CMK (cell line): ENCODE data around the gene CELSR2.

Experiments
- DNase-seq: peaks from one replicate; pipeline ENCODE4 v3.0.0-alpha.2; 2010; ENCODE audit warnings: low read depth

CELSR2 gene

DNA sequence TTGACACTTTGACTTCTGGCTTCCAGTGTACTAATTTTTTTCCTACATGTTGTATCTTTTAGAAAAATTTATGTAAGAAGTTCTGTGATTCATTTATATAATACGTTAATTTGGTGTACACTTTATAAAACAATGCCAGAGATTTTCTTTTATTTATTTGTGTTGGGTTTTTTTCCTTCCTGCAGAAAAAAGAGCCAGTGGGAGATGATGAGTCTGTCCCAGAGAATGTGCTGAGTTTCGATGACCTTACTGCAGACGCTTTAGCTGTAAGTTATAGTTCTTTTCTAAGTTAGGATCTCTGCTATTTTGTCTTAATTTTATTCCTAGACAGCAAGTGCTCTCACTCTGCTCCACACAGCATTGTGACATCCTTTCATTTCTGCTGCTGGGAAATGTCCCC is 21.2 kb upstream of the CELSR2 start:
- DNase-seq: no peak

DNA sequence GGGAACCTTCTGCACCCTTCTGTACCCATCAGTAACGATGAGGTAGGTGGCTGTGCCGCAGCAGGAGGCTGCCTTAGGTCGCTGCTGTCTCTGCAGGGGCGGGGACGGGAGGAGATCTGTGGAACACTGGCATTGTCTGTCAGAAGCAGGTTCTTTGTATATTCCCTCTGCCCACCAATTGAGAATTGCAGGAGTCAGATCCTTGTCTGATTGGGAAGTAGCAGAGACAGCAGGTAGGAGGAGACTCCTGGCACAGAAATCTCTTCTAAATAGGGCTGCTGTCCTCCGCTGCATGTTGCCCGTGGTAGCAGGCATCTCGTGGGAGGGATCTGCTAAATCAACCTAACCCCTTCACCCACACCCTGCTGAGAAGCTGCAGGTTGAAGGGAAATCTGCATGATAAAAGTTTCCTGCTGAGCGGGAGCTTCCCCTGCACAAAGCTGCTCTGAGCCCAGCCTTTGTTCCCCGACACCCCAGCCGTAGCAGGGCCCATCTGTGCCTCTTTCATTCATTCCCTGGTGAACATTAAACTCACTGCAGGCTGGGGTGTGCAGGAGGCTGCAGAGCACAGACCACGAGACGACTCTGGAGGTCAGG is 19.7 kb upstream of the CELSR2 start:
- no peak for DNase-seq

DNA sequence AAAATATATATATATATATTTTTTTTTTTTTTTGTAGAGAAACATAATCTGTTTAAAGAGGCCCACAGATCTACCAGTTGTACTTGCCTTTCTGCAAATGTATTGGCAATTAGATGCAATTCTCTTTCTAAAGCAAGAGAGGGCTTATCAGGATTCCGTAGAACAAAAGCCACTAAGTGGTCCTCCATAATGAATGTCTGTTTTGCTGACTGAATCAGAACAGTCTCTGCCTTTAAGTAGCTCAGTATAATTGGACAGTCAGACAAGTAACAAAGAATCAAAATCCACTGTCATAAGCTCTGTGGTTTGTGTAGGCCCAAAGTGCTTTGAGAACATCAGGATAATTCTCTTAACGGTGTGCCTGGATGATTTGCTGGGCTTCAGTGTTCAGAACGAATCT is 18.3 kb upstream of the CELSR2 start:
- DNase-seq: no peak

DNA sequence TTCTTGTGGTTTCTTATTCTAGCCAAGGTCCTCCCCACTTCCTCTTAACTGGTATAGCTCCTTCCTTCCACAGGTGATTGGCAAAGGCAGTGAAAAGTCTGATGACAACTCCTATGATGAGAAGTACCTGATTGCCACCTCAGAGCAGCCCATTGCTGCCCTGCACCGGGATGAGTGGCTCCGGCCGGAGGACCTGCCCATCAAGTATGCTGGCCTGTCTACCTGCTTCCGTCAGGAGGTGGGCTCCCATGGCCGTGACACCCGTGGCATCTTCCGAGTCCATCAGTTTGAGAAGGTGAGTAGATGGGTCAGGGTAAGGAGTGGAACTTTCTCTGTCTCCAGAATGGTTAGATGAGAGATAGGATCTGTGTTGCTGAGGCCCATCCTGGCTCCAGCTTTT is 14.2 kb upstream of the CELSR2 start:
- DNase-seq: no peak

DNA sequence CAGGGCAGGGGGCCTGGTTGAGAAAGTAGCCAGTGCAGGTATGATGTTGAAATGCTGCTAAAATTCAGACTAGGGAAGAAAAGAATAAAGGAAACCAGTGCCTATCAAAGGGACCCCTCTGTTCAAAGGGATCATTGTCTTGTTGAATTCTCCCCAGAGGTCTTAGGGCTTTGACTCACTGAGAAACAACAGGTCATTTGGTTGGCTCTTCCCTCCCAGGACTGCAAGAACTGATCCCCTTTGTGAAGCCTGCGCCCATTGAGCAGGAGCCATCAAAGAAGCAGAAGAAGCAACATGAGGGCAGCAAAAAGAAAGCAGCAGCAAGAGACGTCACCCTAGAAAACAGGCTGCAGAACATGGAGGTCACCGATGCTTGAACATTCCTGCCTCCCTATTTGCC is 11.8 kb upstream of the CELSR2 start:
- DNase-seq: no peak

DNA sequence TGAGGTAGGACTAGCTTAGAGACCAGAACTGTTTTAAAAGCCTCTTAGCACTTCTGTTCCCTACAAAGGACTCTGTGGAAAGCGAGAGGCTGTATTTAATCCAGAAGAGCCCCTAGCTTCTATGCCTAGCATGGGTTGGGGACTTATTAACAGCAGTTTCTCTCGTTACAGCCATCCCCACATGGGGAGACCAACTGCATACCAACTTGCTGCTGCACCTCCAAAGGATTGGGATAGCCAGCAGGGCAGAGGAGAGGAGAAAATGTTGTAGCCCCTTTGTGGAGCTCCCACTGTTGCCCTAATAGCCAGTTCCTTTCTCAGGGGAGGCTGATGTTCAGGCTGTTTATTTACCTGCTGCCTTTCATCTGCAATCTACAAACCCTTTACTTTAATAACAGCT is 11.0 kb upstream of the CELSR2 start:
- DNase-seq: no peak

DNA sequence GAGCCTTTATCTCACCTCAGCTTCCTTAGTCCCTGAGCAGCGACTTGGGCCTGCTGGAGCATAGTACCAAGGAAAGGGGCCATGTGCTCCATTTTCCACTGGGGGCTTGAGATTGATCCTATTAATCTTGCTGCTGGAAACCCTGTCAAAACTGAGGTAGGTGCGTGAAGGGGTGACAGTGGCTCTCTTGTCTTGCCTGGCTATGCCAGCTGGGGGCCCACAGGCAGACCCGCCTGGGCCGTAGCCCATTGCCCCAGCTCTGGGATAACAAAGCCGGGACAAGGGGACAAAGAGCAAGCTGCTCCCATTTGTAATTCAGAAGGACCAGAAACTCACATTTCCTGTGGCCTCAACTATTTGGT is 10.3 kb upstream of the CELSR2 start:
- no peak for DNase-seq

DNA sequence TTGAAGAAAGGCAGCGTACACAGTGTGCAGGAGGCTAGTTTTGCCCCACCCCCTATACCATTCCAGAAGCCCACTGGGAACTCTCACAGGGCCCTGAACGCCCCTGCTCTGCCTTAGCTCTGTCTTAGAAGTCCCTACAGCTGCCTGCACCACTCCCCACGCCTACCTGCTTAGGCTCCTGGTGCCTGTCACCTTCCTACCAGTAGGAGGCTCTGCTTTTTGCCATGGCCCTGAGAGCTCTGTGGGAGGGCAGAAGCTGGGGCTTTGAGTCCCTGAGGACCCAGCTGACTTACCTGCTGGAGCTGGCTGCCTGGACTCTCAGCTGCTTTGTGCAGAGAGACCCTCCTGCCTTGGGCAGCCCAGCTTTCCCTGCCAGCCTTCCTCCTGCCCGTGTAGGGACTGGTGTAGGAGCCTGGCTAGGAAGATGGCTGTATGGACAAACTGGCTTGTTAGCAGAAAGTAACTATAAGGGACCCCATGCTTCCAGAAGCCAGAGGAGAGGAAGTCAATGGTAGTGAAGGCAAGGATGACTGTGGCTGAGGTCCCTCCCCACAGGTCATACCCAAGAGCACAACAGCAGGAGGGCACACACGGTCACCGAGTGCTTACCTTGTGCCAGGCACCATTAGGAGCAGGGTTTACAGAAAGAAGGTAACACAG is 9.8 kb upstream of the CELSR2 start:
- DNase-seq: no peak

DNA sequence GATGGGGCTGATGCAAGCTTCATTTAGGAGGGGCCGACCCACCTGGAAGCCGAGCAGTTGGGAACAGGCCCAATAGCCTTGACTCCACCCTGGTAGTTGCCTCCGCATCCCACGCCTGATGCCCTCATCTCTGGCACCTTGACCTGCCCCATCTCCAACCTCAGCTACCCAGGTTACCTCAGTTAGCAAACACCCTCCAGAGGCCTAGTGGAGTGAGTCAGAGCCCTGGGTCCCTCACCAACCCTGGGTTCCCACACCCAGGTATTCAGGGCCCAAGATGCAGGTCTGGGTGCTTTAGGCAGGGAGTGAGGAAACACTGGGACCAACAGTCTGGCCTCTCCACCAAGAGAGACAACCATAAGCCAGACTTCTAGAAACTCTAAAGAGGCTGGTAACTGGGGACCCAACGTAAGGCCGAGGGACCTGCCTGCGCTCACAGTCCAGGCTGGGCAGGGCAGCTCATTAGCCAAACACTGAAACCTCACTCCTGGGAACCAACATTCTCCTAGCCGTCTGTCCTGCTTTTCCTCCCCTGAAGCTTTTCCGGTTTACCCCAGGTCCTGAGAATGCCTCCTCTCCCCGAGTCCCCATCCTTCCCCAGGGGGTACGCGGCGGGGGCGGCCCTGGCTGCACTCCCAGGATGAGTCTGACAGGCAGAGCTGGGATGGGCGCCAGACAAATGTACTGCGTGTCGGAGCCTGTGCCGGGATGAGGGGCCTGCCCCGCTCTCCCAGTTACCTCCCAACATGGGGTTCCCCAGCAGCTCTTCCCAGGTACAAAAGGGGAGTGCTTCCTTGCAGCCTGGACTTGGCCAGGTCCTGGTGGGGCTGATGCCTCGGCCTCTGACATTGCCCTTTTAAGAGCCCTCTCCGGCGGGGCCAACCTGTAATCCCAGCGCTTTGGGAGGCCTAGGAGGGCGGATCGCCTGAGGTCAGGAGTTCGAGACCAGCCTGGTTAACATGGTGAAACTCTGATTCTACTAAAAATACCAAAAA is 8.9 kb upstream of the CELSR2 start:
- no peak for DNase-seq

DNA sequence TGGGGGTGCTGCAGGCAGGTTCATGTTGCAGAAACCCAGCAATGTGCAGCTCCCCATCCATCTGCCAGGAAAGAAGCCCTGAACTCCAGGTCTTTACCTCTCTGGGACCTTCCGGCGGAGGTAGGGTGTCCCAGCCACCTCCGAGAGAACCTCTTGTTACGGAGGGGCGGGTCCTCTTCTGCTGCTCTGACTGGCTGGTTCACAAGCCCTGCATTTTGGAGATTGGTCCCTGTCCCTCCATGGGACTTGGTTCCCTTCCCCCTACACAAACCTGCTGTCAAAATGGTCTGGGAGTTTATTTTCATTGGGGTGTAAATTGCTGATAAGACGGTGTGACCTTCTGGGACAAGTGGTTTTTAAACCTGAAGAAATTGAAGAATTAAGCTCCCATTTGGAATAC is 8.0 kb upstream of the CELSR2 start:
- no peak for DNase-seq

DNA sequence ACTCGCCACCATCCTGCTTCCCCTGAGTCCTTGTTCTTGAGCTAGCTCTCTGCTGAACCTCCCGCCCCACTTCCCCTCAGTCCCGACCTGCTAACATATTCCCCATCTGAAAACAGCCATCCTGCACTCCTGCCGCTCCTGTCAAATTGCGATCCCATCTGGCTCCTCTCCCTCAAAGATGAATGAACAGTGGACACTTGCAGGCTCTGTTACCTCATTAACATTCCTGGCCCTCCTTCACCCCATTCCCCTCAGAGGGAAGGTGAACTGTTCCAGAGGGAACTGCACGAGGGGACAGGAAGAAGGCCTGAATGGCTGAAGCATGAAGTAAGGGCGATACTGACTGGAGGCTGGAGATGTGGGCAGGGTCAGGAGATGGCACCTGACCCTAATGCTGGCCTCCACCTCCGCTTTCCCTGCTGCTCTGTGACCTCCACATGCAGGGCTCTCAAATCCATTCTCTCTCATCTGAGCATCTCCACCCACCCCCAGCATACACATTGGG is 7.4 kb upstream of the CELSR2 start:
- DNase-seq: no peak

DNA sequence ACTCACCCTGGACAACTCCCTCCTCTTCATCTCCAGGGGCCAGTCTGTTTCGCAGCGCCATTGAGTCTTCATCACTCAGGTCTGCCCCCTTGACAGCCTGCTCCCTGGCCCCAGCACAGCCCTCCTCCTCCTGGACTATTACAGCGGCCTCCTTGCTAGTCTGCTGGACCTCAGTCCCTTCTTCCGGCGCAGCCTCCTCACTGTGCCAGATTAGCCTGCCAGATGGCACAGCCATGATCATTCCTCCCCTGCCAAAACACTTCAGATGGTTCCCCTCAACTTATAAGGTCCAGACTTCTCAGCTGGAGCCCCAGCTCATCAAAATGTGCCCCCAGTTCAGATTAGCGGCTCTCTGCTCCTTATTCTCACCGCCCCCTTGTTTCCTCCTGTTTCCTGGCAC is 7.0 kb upstream of the CELSR2 start:
- DNase-seq: no peak

DNA sequence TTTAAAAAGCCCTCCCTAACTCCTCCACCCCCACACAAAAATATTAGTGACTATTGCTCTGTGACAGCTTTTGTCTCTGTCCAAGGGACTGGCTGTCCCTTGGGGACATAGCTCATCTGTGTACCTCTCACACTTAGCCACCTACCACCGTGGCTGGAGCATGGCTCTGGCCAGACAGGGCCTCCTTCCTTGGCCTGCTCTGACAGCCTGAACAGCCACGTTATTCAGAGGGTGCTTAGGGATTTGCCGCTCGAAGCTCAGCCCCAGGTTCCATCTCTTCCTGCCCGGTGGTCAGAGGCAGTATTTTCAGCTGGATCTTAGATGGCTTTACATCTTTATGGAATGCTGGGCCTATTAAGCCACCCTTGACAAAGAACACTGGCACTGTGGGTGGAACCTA is 6.1 kb upstream of the CELSR2 start:
- no peak for DNase-seq

DNA sequence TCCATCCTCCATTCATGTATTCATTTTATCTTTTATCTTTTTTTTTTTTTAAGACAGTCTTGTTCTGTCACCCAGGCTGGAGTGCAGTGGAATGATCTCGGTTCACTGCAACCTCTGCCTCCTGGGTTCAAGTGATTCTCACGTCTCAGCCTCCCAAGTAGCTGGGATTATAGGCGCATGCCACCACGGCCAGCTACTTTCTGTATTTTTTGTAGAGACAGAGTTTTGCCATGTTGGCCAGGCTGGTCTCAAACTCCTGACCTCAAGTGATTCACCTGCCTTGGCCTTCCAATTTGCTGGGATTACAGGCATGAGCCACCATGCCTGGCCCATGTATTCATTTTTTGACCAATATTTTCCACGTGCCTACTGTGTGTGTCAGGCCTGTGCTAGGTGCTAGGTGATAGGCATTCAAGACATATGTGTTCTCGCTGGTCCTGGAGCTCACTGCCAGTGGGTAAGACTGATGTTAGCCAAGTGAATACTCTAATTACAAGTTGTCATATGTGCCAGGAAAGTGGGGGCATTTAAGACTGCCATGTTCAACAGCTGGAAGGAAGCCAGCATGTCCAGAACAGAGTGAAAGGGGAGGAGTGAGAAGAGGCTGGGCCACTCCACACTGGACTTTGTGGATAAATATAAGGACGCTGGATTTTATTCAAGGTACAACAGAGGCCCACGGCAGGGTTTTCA is 5.3 kb upstream of the CELSR2 start:
- DNase-seq: no peak

DNA sequence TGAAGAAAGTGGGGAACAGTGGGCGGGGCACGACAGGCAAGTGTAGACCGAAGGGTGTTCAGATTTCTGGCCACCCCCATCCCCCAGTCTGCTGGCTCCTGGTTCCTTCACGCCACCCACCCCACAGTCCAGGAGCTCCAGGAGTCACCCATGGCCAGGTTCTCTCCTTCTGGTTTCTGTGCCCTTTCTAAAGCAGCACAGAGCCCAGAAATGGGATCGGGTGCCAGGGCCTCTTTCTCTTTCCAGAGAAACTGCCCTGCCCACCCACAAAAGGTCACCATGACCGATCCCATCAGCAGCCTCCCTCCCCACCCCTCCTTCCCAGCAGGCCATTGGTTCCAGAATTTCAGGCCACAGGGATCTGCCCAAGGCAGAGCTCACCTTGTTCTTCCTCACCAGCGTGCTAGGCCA is 3.2 kb upstream of the CELSR2 start:
- no peak for DNase-seq

DNA sequence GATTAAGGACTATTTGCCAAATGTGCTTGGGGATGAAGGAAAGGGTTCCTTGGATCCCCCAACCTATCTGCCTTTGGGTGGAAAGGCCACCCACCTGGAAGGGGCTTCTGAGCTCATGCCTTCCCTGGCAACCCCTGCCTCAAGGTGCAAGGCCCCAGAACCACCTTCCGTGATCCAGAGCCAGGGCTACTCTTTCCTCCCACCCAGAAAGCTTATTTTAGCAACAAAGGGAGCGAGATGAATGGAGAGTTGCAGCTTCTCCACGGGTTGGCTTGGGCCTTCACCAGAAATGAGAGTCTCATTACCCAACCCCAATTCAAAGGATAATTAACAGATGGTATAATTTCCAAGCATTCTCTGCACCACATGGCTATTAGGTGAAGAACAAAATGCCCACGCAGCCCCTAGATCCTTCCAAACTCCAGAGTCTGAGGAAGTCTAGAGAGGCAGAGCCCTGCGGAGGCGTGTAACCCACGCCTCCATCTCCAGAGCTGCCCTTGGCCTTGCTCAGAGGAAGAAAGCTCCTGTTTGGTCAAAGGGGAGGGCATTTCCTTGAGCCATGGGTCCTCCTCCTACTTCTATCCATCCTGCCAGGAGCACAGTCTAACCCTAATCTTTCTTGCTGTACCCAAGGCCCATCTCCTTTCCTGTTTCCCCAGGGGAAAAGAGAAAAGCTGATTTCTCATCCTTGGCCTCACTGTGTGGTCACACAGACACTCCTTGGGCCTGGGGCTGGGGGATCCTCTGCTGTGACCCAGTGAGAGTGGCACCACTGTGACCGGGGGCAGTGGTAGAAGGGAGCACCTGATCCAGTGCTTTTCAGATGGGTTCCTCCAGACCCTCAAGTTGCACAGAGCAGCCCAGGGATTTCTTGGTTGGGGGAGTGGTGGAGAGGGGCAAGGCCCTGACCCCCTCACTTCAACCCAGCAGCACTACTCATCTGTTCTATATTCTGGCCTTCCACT is 1.7 kb upstream of the CELSR2 start:
- DNase-seq: no peak

DNA sequence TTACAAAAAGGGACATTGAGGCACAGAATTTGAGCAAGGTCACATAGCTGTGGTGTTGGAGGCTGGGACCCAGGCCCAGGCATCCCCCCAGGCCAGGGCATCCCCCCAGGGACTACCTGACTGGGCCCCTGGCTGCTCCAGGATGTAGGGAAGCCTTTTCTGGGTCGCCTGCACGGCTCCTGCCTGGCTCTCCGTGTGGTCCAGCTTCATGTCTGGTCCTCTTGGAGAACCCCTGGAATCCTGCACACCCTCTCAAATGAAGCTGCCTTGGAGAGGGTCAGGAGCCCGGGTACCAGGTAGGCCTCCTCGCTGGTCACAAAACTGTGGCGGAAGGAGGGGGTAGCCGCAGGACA is 919 bp upstream of the CELSR2 start:
- DNase-seq: no peak

DNA sequence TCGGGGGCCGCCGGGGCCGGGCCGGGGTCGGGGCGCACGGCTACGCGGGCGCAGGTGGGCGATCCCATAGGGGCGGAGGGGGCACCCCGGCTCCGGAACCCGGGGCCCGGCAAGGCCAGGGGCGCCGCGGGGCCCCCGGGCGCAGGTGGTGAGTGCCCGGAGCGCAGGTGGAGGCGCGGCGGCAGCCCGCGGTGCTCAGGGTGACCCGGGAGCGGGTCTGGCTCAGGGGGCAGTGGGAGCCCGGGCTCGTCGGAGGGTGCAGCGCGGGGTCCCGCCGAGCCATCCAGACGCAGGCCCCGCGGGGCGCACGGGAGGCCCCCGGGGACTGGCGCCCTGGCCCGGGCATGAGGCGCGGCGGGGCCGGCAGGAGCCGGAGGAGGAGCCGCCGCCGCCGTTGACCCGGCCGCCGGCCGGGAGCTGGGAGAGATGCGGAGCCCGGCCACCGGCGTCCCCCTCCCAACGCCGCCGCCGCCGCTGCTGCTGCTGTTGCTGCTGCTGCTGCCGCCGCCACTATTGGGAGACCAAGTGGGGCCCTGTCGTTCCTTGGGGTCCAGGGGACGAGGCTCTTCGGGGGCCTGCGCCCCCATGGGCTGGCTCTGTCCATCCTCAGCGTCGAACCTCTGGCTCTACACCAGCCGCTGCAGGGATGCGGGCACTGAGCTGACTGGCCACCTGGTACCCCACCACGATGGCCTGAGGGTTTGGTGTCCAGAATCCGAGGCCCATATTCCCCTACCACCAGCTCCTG is 489 bp downstream of the CELSR2 start:
- no peak for DNase-seq

DNA sequence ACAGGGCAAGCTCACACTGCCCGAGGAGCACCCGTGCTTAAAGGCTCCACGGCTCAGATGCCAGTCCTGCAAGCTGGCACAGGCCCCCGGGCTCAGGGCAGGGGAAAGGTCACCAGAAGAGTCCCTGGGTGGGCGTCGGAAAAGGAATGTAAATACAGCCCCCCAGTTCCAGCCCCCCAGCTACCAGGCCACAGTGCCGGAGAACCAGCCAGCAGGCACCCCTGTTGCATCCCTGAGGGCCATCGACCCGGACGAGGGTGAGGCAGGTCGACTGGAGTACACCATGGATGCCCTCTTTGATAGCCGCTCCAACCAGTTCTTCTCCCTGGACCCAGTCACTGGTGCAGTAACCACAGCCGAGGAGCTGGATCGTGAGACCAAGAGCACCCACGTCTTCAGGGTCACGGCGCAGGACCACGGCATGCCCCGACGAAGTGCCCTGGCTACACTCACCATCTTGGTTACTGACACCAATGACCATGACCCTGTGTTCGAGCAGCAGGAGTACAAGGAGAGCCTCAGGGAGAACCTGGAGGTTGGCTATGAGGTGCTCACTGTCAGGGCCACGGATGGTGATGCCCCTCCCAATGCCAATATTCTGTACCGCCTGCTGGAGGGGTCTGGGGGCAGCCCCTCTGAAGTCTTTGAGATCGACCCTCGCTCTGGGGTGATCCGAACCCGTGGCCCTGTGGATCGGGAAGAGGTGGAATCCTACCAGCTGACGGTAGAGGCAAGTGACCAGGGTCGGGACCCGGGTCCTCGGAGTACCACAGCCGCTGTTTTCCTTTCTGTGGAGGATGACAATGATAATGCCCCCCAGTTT is 1.3 kb downstream of the CELSR2 start:
- no peak for DNase-seq
